Kidney (tissue), 14 donors: ENCODE results near the gene KRTCAP2. TPM values are rescaled to one million over a fixed set of nuclear protein-coding genes. Genes with fewer than 3 reads are reported as not detected.

Source experiments
- DNase-seq, 5 donors: peaks; one replicate each; pipeline ENCODE4 v3.0.0-alpha.2; 2013 to 2020
- FAIRE-seq: peaks from 2 replicates; lab custom pipeline; 2012; peaks lifted over from hg19 to GRCh38; lab: Jason Lieb, UNC
- H3K27ac ChIP-seq, 2 donors: one replicate each; pipeline ENCODE4 v1.7.0; 2013; ENCODE audit warnings: low read depth in 2 of 2, low read length in 2 of 2, inconsistent platforms in 1 of 2
- H3K27me3 ChIP-seq: one replicate; pipeline ENCODE4 v1.7.1; 2013; ENCODE audit warnings: low read length, inconsistent platforms; ENCODE audit not compliant: control insufficient read depth, insufficient read depth
- H3K36me3 ChIP-seq, 3 donors: one replicate each; pipeline versions ENCODE4 v1.7.0 to v1.7.1; 2013; ENCODE audit warnings: low read length in 3 of 3, control low read depth in 1 of 3, inconsistent platforms in 1 of 3; ENCODE audit not compliant: insufficient read depth in 3 of 3, control insufficient read depth in 2 of 3
- H3K4me1 ChIP-seq, 3 donors: one replicate each; pipeline versions ENCODE4 v1.7.0 to v1.7.1; 2013; ENCODE audit warnings: low read length in 3 of 3, inconsistent platforms in 1 of 3, low read depth in 1 of 3; ENCODE audit not compliant: control insufficient read depth in 2 of 3, insufficient read depth in 2 of 3
- H3K4me3 ChIP-seq, 3 donors: one replicate each; pipeline versions ENCODE4 v1.7.0 to v1.8.1; 2013; ENCODE audit warnings: low read length in 3 of 3, control low read depth in 1 of 3, inconsistent platforms in 1 of 3
- H3K9ac ChIP-seq, 3 donors: one replicate each; pipeline versions ENCODE4 v1.7.0 to v1.7.1; 2013; ENCODE audit warnings: low read length in 3 of 3, control low read depth in 1 of 3, inconsistent platforms in 1 of 3
- H3K9me3 ChIP-seq, 3 donors: one replicate each; pipeline versions ENCODE4 v1.7.0 to v1.7.1; 2013; ENCODE audit warnings: low read length in 3 of 3, control low read depth in 1 of 3, inconsistent platforms in 1 of 3; ENCODE audit not compliant: control insufficient read depth in 2 of 3, insufficient read depth in 1 of 3
- intact Hi-C: fragments of 100-400 bp; cut with DNase I; formaldehyde crosslinking; loops from one replicate; pipeline ENCODE4 v1.11.1; 2022
- polyA plus RNA-seq: library from polyadenylated mRNA; stranded (reverse); fragments of 350-450 nt; fragmentation: Illumina TruSeq; extraction: RNeasy Lipid Tissue Mini Kit (QIAGEN cat#74804); gene quantifications from one replicate; pipeline ENCODE4 v1.2.3, GENCODE V29; 2014; ENCODE audit warnings: low read depth, low replicate concordance; ENCODE audit not compliant: insufficient read depth
- total RNA-seq: library from RNA; stranded (reverse); fragmentation: NEBNext Ultra II Directional; extraction: Animal tissue kit (Norgen Biotek cat#: 25700); gene quantifications from one replicate; pipeline ENCODE4 v1.2.1, GENCODE V29; 2021
- TF ChIP-seq, protein P1 (sequence below): IDR thresholded peaks from 3 replicates; pipeline ENCODE4 v1.5.1; 2012; ENCODE audit warnings: mild to moderate bottlenecking, moderate library complexity, borderline replicate concordance; ENCODE audit not compliant: insufficient read depth; ENCODE audit errors: extremely low read depth
- donor health status: control.
- donor health status: control.
- donor health status: control.
- donor health status: control.
- donor health status: control.
- donor health status: DM: yes; HTN: yes; CAD: no.
- donor health status: Normal renal cell carcinoma (clear cell type).

Gene KRTCAP2
- total and polyA plus RNA-seq, 2 donors from 2014 or later = 198 to 351 TPM

DNA sequence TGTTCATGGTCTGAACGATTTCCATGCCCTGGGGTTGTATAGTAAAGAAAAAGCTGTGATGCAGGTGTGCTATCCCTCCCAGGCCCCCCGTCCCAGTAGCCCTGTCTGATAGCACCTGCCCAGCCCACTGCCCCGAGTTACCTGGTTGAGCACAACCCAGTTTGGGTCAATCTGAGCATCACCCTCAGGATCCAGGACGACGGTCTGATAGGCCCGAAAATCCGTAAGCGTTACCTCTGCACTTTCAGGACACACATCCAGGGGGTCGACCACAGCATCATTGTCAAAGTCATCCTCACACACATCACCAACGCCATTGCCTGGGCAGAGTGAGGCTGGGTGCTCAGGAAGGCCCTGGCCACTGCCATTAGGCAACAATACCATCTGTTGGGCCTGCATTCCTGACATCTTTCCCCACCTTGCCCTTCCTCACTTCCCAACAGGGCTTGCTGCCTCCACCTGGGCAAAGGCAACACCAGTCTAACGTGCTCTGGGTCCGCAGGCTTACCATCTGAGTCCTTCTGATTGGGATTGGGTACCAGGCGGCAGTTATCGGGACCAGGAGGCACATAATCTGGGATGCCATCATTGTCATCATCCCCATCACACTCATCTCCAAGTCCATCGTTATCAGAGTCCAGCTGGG is 24.9 kb upstream of the KRTCAP2 start:
- no peaks in the 10 kb centered on the region for H3K36me3 ChIP-seq
- no peak for FAIRE-seq
- TF ChIP-seq, protein P1, sequence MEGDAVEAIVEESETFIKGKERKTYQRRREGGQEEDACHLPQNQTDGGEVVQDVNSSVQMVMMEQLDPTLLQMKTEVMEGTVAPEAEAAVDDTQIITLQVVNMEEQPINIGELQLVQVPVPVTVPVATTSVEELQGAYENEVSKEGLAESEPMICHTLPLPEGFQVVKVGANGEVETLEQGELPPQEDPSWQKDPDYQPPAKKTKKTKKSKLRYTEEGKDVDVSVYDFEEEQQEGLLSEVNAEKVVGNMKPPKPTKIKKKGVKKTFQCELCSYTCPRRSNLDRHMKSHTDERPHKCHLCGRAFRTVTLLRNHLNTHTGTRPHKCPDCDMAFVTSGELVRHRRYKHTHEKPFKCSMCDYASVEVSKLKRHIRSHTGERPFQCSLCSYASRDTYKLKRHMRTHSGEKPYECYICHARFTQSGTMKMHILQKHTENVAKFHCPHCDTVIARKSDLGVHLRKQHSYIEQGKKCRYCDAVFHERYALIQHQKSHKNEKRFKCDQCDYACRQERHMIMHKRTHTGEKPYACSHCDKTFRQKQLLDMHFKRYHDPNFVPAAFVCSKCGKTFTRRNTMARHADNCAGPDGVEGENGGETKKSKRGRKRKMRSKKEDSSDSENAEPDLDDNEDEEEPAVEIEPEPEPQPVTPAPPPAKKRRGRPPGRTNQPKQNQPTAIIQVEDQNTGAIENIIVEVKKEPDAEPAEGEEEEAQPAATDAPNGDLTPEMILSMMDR = no peak
- no peak overlapping the region for H3K9ac ChIP-seq
- H3K4me1 ChIP-seq = peaks cover 0 to 7% (median 0%) of the 10 kb centered on the region in 3 donors
- H3K9me3 ChIP-seq = no peaks in the 10 kb centered on the region
- H3K4me3 ChIP-seq = no peak overlapping the region
- intact Hi-C loops = no loop called here
- no peaks in the 10 kb centered on the region for H3K27me3 ChIP-seq
- peak in 1 of 5 donors; percentile 28 for DNase-seq
- no peak overlapping the region for H3K27ac ChIP-seq

DNA sequence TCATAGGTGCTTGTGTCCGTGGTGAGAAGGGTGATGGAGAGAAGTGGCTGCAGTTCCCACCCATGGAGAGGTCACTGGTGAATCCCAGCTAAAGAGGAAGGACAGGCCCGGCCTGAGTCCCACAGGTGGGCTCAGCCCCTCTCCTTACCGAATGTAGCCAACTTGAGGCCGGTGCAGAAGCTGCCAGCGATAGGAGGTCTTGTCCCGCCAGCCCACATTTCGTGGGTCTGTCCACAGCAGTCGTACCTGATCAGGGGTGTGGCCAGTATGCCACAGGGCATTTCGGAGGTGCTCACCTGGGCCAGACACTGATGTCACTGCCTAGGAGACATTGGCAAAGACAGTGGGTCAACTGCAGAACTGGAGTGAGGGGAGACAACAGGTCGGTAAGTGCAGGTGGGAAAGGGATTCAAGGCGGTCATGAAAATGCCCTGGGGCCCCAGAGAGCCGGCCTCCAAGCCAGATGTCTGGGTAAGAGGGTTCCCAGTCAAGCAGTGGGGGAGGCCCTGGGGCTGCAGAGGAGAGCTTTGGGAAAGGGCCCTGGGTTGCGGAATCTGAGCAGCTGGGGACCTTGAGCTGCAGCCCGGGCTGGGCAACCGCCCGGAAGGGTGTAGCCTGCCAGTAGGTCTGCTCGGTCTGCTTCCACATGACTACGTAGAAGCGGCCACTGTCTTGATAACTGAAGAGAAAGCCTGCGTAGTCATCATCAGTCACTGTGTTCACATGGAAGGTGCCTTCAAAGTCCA is 24.0 kb upstream of the KRTCAP2 start:
- Histone ChIP-seq H3K9ac (no peak overlapping the region), H3K27ac (no peak overlapping the region), H3K4me1 (peaks cover 0 to 7% (median 0%) of the 10 kb centered on the region in 3 donors), H3K27me3 (no peaks in the 10 kb centered on the region), H3K4me3 (no peak overlapping the region), H3K36me3 (no peaks in the 10 kb centered on the region), H3K9me3 (no peaks in the 10 kb centered on the region)
- intact Hi-C loops = no loop called here
- FAIRE-seq (no peak), DNase-seq (peak in 1 of 5 donors; percentile 64)
- TF ChIP-seq, protein P1 = no peak

DNA sequence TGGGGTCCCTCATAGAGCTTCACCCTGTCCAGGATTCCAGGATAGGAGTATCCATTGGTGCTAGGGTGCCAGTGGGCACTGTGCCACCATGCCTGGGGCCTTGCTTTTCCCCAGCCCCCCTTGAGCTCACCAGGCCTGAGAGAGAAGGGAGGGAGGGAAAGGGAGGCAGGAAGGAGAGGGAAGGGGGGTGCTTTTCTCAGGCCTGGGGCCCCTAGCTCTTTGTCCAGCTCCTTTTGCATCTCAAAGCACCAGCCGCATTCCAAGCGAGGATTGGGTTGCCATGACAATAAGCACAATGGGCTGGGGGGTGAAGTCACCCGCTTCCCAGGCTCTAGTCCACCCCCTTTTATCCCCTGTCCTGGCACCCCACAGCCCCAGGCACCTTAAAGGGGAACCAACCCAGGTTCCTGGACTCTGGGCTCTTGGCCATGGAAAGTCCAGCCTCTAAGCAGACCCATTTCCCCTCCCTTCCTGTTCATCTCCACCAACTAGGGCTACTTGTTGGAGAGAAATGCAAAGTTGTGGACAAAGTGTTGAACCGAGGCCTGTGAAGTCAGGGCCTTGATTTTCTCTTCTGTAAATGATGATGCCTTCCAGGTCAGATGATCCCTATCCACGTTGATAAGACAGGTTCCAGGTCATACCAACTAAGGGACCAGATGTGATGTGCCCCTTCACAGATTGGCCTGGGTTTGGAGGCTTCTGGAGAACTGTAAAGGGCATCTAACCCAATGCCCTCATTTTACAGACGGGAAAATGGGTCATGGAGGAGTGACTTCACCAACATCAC is 23.2 kb upstream of the KRTCAP2 start:
- DNase-seq (peak in 1 of 5 donors; percentile 72), FAIRE-seq (no peak)
- H3K27ac ChIP-seq = no peak overlapping the region

More for the DNA sequence above, 23.2 kb upstream of the KRTCAP2 start:
- intact Hi-C loops = no loop called here
- Histone ChIP-seq H3K36me3 (no peaks in the 10 kb centered on the region), H3K9ac (no peak overlapping the region), H3K4me1 (peaks cover 0 to 7% (median 0%) of the 10 kb centered on the region in 3 donors), H3K27me3 (no peaks in the 10 kb centered on the region), H3K9me3 (no peaks in the 10 kb centered on the region), H3K4me3 (no peak overlapping the region)
- TF ChIP-seq, protein P1 = no peak
